ENCODE data around the gene ECEL1.

Gene ECEL1

DNA sequence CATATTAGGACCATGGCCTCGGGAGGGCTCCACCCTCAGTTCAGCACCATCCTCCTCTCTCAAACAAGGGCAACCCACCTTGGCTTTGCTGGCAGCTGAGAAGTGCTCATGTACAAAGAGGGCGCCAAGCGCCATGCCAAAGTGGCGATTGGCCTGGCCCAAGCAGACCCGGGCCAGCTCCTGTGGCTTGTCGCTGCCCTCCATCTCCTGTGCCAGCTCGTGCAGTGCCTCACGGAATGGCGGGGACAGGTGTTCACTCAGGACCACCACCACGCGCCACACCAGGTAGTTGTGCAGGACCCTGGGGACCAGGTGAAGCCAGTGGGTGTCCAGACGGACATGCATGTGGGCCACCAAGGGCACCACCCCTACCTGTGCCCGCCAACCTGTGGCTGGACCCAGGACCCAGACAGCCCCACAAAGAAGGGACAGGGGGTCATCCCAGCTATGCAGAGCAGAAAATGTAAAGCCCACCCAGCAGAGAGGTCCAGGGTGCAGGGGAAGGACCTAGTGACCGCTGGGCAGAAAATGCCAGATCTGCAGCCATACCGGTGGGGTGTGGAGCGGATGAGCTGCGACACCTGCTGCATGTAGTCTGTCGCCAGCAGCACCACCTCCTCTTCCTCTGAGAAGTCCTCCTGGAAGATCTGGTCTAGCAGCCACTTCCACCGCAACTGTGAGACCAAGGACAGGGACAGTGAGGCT, 3.6 kb downstream of the ECEL1 start:
- no peak for DNase-seq (ENCODE audit: low read depth)

DNA sequence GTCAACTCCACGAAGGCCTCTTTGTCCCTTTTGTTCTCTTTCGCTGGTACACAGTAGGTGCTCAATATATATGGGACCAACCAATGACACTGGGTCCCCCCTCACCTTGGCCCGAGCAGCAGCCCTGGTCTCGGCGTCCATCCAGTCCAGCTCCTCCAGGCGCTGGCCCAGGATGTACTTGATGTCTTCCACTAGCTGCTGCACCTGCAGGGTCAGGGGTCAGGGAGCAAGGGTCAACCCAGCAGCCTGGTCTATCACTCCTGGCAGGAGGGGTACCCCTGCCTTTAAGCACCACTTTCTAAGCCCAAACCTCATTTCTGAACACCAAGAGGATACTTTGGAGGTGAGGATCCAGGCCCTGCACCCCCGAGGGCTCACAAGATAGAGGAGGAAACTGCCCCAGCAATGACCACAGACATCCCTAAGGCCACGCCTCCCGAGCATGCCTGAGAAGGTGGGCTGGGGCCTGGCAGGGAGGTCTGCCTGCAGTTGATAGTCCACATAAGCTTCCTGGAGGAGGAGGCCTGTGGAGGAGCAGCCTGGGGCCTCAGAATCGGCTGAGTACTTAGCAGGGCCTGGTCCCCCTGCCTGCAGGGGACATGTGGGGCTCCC, 4.2 kb downstream of the ECEL1 start:
- no peak for DNase-seq (ENCODE audit: low read depth)

- no peak for DNase-seq (ENCODE audit: low read depth)
Observed at GRCh38 chr2:232482301-232483238, 5.1 kb downstream of the ECEL1 start.

GRCh38 chr2:232481322-232482140, 6.1 kb downstream of the ECEL1 start:
- DNase-seq (ENCODE audit: low read depth): no peak

- DNase-seq (ENCODE audit: low read depth): no peak
Observed at GRCh38 chr2:232480201-232481190, 7.1 kb downstream of the ECEL1 start.

DNA sequence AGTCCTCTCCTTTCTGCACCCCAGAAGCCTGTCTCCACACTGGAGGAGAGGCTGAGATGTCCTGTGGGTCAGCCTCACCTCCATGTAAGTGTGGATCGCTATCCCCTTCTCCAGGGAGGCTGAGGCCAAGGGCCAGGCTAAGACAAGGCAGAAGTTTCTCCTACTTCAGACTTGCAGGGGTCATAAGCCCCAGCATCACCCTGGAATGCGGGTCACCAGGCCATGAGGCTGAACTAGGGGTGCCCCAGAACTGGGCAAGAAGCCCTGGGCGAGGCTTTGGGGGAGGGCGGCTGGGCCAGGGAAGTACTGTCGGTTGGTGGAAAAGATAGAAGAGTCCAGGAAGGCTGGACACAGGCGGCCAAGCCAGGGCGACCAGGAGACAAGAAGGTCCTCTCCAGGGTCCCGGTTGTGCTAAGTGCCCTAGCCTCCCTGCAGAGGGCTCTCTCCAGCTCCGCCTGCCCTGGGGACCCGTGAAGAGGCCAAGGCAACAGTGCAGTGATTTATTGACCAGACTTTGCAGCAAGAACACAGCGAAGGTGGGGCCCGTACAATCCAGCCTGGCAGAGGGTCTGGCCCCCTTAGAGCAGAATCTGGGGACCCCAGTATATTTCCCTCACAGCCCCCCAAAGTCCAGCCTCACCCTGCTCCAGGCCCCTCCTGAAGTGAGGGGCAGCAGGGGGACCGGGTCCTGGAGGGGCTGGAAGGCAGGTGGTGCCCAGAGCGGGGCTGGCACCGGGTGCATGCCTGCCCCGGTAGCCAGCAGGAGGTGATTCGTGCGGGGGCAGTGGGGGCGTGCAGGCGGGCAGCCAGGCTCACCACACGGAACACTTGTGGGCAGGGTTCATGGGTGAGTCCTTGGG, 8.1 kb downstream of the ECEL1 start:
- DNase-seq (ENCODE audit: low read depth): no peak

GRCh38 chr2:232478571-232479340, 8.9 kb downstream of the ECEL1 start:
- DNase-seq (ENCODE audit: low read depth): no peak

DNA sequence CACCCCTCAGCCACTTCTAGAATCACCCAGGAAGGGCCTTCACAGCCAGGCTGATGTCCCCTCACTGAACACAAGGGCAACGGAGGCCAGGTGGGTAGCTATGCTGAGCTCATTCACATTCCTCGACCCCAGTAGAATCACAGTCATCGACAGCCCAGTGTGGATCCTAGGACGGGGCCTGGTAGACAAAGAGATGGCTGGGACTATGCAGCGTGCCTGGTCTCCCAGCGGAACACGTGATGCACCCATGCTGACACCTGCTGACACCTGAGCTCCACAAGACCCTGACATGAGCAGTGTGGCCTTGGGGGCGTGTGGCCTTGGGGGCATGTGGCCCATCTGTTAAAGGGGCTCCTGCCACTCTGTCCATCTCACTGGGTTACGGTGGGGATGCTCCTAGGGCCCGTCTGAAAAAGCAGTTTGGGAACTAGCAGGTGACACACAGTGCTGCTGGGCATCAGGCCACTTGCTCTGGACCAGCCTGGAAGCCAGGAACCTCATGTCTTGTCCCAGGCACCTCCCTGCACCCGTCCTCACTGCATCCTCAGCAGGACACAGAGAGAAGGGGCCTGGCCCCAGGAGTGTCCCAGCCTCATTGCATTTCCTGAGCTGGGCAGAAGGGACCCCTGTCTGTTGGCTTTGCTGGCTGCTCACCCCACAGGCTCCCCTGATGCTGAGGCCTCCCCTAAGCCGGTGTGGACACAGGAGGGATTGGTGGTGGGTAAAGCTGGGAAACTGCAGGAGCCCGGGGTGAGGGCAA, 9.7 kb downstream of the ECEL1 start:
- DNase-seq (ENCODE audit: low read depth): no peak

DNA sequence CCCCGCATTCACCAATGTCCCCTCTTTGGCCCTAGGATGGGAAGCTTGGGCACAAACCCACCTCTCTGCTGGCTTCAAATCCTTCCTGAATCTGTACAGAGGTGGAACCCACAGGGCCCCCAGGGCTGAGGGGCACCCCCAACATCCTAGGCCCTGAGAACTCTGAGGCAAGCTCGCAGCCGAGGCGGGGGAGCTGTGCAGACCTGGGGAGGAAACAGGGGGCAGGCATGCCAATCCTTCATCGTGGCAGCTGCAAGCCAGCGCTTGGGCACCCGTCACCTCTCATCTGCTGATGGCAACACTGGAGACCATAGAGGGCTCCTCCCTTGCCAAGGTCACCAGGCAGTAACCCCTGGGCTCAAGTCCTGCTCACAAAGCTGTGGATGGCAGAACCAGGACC, 10.8 kb downstream of the ECEL1 start:
- no peak for DNase-seq (ENCODE audit: low read depth)

DNA sequence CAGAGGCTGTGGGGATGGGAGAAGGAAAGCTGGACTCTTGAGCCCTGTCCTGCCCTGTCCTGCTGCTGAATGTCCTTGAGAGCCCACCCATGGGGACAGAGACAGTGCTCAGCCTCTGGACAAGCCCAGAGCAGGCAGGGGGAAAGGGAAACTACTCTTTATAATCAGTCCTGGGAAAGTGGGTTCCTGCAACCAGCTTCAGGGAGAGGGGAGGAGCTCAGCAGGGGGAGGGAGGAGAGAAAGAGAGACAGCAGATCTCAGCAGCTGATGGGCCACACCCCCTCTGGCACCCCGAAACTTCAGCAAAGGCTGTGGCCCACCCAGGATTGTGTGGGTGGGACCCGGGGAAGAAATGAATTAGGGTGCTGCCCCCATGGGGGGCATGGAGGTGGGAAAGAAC, 11.6 kb downstream of the ECEL1 start:
- no peak for DNase-seq (ENCODE audit: low read depth)

- DNase-seq (ENCODE audit: low read depth): no peak
Observed at GRCh38 chr2:232473467-232473890, 14.2 kb downstream of the ECEL1 start.

DNA sequence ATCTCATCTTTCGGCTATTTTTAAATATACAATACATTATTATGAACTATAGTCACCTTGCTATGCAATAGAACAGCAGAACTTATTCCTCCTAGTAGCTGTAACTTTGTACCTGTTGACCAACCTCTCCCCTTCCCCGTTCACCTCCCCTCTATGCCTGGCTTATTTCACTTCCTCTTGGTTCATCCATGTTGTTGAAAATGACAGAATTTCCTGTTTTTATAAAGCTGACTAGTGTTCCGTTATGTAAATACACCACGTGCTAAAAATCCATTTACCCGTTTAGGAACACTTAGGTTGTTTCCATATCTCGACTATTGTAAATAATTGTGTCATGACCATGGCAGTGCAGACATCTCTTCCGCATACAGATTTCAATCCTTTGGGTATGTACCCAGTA, 21.4 kb downstream of the ECEL1 start:
- DNase-seq (ENCODE audit: low read depth): no peak

- DNase-seq (ENCODE audit: low read depth): no peak
Observed at GRCh38 chr2:232465061-232465460, 22.6 kb downstream of the ECEL1 start.

DNA sequence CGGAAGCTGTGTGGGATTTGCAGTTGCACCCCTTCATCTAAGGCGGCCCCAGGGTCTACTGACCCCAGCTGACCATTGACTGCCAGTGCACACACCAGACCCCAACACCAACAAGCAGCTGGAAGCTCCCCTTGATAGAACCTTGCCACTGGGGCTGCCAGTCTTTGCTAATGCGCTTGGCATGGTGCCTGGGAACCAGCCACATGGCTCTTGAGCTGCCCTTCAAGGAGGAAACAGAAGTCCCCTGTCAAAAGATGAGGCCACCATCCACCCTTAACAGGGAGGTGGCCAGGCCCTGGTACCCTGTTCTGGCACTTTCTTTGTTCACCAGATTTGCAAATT, 23.1 kb downstream of the ECEL1 start:
- DNase-seq (ENCODE audit: low read depth): no peak

GRCh38 chr2:232463701-232464543, 23.7 kb downstream of the ECEL1 start:
- no peak for DNase-seq (ENCODE audit: low read depth)

DNA sequence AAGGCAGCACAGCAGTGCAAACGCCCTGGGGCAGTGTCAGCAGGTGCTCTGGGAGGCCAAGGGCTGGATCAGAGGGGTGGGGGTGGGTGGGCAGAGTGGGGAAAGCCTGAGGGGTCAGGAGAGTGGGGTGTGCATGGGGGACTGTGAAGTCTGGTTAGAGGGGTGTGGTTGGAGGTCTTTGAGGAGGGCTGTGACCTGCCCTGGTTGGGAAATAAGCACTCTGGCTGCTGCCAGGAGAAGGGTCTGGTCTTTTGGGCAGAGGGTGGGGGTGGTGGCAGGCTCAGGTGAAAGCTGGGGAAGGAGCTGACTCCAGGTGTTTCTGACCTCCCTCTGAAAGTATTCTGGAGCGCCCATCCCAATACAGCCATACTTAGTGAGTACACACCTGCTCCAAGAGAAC, 27.5 kb downstream of the ECEL1 start:
- no peak for DNase-seq (ENCODE audit: low read depth)

GRCh38 chr2:232459419-232460035, 28.1 kb downstream of the ECEL1 start:
- DNase-seq (ENCODE audit: low read depth): no peak
